H1 (cell line): ENCODE results near the gene EMC10. TPM values are rescaled to one million over a fixed set of nuclear protein-coding genes. Genes with fewer than 3 reads are reported as not detected.

Experiments
- CTCF ChIA-PET: fragments of 300-600 bp; sonication (Branson Sonifier 250); formaldehyde crosslinking; loops from one replicate; lab custom pipeline; 2021; ENCODE audit not compliant: partially characterized antibody; lab: Charles Lee
- POLR2A ChIA-PET: fragments of 300-600 bp; sonication (Branson Sonifier 250); formaldehyde crosslinking; loops from one replicate; lab custom pipeline; 2021; ENCODE audit warnings: inconsistent platforms; ENCODE audit not compliant: partially characterized antibody; lab: Charles Lee
- DNase-seq, 2 experiments: peaks; one replicate each; pipeline versions ENCODE4 v3.0.0 to v3.0.0-alpha.2; 2010 to 2022; ENCODE audit warnings: low spot score in 2 of 2, low read depth in 1 of 2, mixed read lengths in 1 of 2
- FAIRE-seq: peaks from 2 replicates; lab custom pipeline; 2011; peaks lifted over from hg19 to GRCh38; lab: Jason Lieb, UNC
- H2AFZ ChIP-seq: 2 replicates; pipeline ENCODE4 v1.8.1; 2012; ENCODE audit warnings: low read length, inconsistent platforms
- H2AK5ac ChIP-seq: 2 replicates; pipeline ENCODE4 v1.6.1; 2013; ENCODE audit warnings: low read depth, low read length
- H2BK120ac ChIP-seq: replicated peaks from 2 replicates; pipeline ENCODE3; 2013; ENCODE audit warnings: low read depth, low read length, inconsistent platforms
- H2BK12ac ChIP-seq: 2 replicates; pipeline ENCODE4 v1.6.1; 2013; ENCODE audit warnings: low read depth, low read length
- H2BK15ac ChIP-seq: 2 replicates; pipeline ENCODE4 v1.6.1; 2013; ENCODE audit warnings: low read length
- H2BK20ac ChIP-seq: 2 replicates; pipeline ENCODE4 v1.6.1; 2013; ENCODE audit warnings: low read length
- H2BK5ac ChIP-seq: 2 replicates; pipeline ENCODE4 v1.6.1; 2013; ENCODE audit warnings: low read depth, low read length
- H3K14ac ChIP-seq: 2 replicates; pipeline ENCODE4 v1.6.1; 2013; ENCODE audit warnings: inconsistent platforms; ENCODE audit not compliant: insufficient read length
- H3K18ac ChIP-seq: 2 replicates; pipeline ENCODE4 v1.6.1; 2013; ENCODE audit warnings: low read length; ENCODE audit errors: extremely low read depth
- H3K23ac ChIP-seq: 2 replicates; pipeline ENCODE4 v1.6.1; 2013; ENCODE audit warnings: inconsistent platforms; ENCODE audit not compliant: insufficient read length
- H3K23me2 ChIP-seq: 2 replicates; pipeline ENCODE4 v1.6.1; 2013; ENCODE audit warnings: low read depth, low read length
- H3K27ac ChIP-seq: 2 replicates; pipeline ENCODE4 v1.6.1; 2011; ENCODE audit warnings: low read depth, low read length, inconsistent platforms
- H3K27me3 ChIP-seq, 4 experiments: replicated peaks in 1 of 4; 1 replicate in 1 of 4; 2 replicates in 3 of 4; pipeline versions ENCODE4 v1.6.1 to v1.8.1; 2011 to 2013; ENCODE audit warnings: low read length in 3 of 4, mild to moderate bottlenecking in 3 of 4, inconsistent platforms in 2 of 4, mixed read lengths in 2 of 4, moderate library complexity in 1 of 4; ENCODE audit not compliant: control insufficient read depth in 3 of 4, insufficient read depth in 3 of 4; ENCODE audit errors: extremely low read depth in 1 of 4
- H3K36me3 ChIP-seq, 4 experiments: 2 replicates each; pipeline versions ENCODE4 v1.6.1 to v1.8.1; 2011 to 2013; ENCODE audit warnings: mild to moderate bottlenecking in 4 of 4, low read length in 3 of 4, moderate library complexity in 2 of 4, control low read depth in 1 of 4, inconsistent platforms in 1 of 4; ENCODE audit not compliant: insufficient read depth in 4 of 4, control insufficient read depth in 2 of 4
- H3K4ac ChIP-seq: replicated peaks from 2 replicates; pipeline ENCODE3; 2013; ENCODE audit warnings: low read length, low read depth, mixed read lengths, inconsistent platforms; ENCODE audit not compliant: insufficient read length
- H3K4me1 ChIP-seq, 4 experiments: replicated peaks in 1 of 4; 1 replicate in 1 of 4; 2 replicates in 3 of 4; pipeline versions ENCODE4 v1.6.1 to v1.8.1; 2011 to 2013; ENCODE audit warnings: low read length in 3 of 4, inconsistent platforms in 2 of 4, mixed read lengths in 1 of 4; ENCODE audit not compliant: insufficient read depth in 4 of 4, control insufficient read depth in 3 of 4
- H3K4me2 ChIP-seq, 2 experiments: 2 replicates each; pipeline versions ENCODE4 v1.6.1 to v1.8.1; 2011 to 2013; ENCODE audit warnings: low read depth in 2 of 2, low read length in 2 of 2, control low read depth in 1 of 2, inconsistent platforms in 1 of 2, mild to moderate bottlenecking in 1 of 2; ENCODE audit not compliant: insufficient read depth in 1 of 2
- H3K4me3 ChIP-seq, 4 experiments: fragments of 200-600, 300-600 bp in 1 of 4; sonication (generic), shearing (Covaris generic), sonication (Bioruptor Twin) in 1 of 4; 2 replicates each; pipeline versions ENCODE4 v1.5.1 to v1.8.1; 2011 to 2016; ENCODE audit warnings: low read length in 4 of 4, low read depth in 3 of 4, control low read depth in 2 of 4, inconsistent platforms in 2 of 4, mild to moderate bottlenecking in 2 of 4, mixed read lengths in 1 of 4, moderate library complexity in 1 of 4; ENCODE audit not compliant: insufficient read depth in 2 of 4; ENCODE audit errors: extremely low read depth in 1 of 4
- H3K56ac ChIP-seq: replicated peaks from 2 replicates; pipeline ENCODE3; 2013; ENCODE audit warnings: low read depth, mild to moderate bottlenecking, mixed read lengths, low read length, inconsistent platforms; ENCODE audit not compliant: insufficient read length
- H3K79me1 ChIP-seq: 2 replicates; pipeline ENCODE4 v1.6.1; 2013; ENCODE audit warnings: low read depth, low read length, control low read depth
- H3K79me2 ChIP-seq, 2 experiments: 2 replicates each; pipeline versions ENCODE4 v1.6.1 to v1.8.1; 2012 to 2013; ENCODE audit warnings: low read length in 2 of 2, mild to moderate bottlenecking in 2 of 2, inconsistent platforms in 1 of 2; ENCODE audit not compliant: insufficient read depth in 2 of 2, control insufficient read depth in 1 of 2
- H3K9ac ChIP-seq, 4 experiments: replicated peaks in 1 of 4; 1 replicate in 1 of 4; 2 replicates in 3 of 4; pipeline versions ENCODE4 v1.6.1 to v1.8.1; 2011 to 2013; ENCODE audit warnings: low read depth in 3 of 4, low read length in 3 of 4, control low read depth in 2 of 4, mild to moderate bottlenecking in 2 of 4, moderate library complexity in 2 of 4, inconsistent platforms in 1 of 4; ENCODE audit errors: extremely low read depth in 1 of 4
- H3K9me3 ChIP-seq, 2 experiments: 2 replicates each; pipeline versions ENCODE4 v1.6.1 to v1.8.1; 2012 to 2013; ENCODE audit warnings: mild to moderate bottlenecking in 2 of 2, moderate library complexity in 2 of 2, control low read depth in 1 of 2, inconsistent platforms in 1 of 2, low read depth in 1 of 2, low read length in 1 of 2, mixed read lengths in 1 of 2; ENCODE audit not compliant: insufficient read depth in 2 of 2
- H4K20me1 ChIP-seq, 2 experiments: replicated peaks in 1 of 2; 2 replicates each; pipeline versions ENCODE3 to v1.8.1; 2011 to 2013; ENCODE audit warnings: inconsistent platforms in 2 of 2, low read length in 2 of 2, mild to moderate bottlenecking in 1 of 2; ENCODE audit not compliant: insufficient read depth in 2 of 2, control insufficient read depth in 1 of 2
- H4K5ac ChIP-seq: 2 replicates; pipeline ENCODE4 v1.6.1; 2013; ENCODE audit warnings: low read length, low read depth, mixed read lengths, inconsistent platforms; ENCODE audit not compliant: insufficient read length
- H4K8ac ChIP-seq: 2 replicates; pipeline ENCODE4 v1.8.0; 2013; ENCODE audit warnings: mild to moderate bottlenecking, moderate library complexity, low read length, inconsistent platforms; ENCODE audit not compliant: insufficient read depth; ENCODE audit errors: extremely low read depth
- H4K91ac ChIP-seq: replicated peaks from 2 replicates; pipeline ENCODE3; 2013; ENCODE audit warnings: low read length, mixed read lengths, inconsistent platforms; ENCODE audit not compliant: insufficient read length
- ATF2 ChIP-seq: IDR thresholded peaks from 2 replicates; pipeline ENCODE4 v1.6.1; 2012; ENCODE audit warnings: low read length, inconsistent platforms
- CBX8 ChIP-seq: fragments of 300-800, 300-1000 bp; sonication (generic); IDR thresholded peaks from 2 replicates; pipeline ENCODE4 v1.7.1; 2016; ENCODE audit warnings: low read depth, low read length, borderline replicate concordance
- CEBPB ChIP-seq: IDR thresholded peaks from 2 replicates; pipeline ENCODE4 v1.6.1; 2012; ENCODE audit warnings: low read depth, low read length
- CREB1 ChIP-seq: IDR thresholded peaks from 2 replicates; pipeline ENCODE4 v1.6.1; 2012; ENCODE audit warnings: inconsistent platforms
- HDAC6 ChIP-seq: IDR thresholded peaks from one replicate; pipeline ENCODE4 v1.7.1; 2012; ENCODE audit warnings: low read depth, mild to moderate bottlenecking, inconsistent platforms, low read length, moderate library complexity
- JUND ChIP-seq: IDR thresholded peaks from 2 replicates; pipeline ENCODE4 v1.6.1; 2011; ENCODE audit warnings: mild to moderate bottlenecking, improper control_type of control experiment, low read length
- KDM1A ChIP-seq: fragments of 200-600, 300-600 bp; sonication (generic); IDR thresholded peaks from 2 replicates; pipeline ENCODE4 v1.7.1; 2016; ENCODE audit warnings: mild to moderate bottlenecking, low read length, borderline replicate concordance
- POU5F1 ChIP-seq: IDR thresholded peaks from 2 replicates; pipeline ENCODE4 v1.6.1; 2011; ENCODE audit warnings: low read depth, mild to moderate bottlenecking, low read length, moderate library complexity
- RAD21 ChIP-seq, 2 experiments: IDR thresholded peaks in 1 of 2; conservative IDR thresholded peaks in 1 of 2; 2 replicates each; pipeline ENCODE4 v1.6.1; 2011; ENCODE audit warnings: low read depth in 2 of 2, low read length in 2 of 2, improper control_type of control experiment in 1 of 2, inconsistent platforms in 1 of 2, mild to moderate bottlenecking in 1 of 2, moderate library complexity in 1 of 2
- TAF7 ChIP-seq: optimal IDR thresholded peaks from 2 replicates; pipeline ENCODE3; 2011; ENCODE audit warnings: low read depth, mild to moderate bottlenecking, inconsistent platforms, low read length, moderate library complexity, borderline replicate concordance
- WGBS, 2 experiments: shearing (Covaris generic) in 1 of 2; methylation state at CpG; one replicate each; pipeline versions ENCODE4 v1.1.6 to v1.1.7; 2013 to 2015; ENCODE audit warnings: low lambda C conversion rate in 2 of 2, mixed read lengths in 2 of 2, inconsistent platforms in 1 of 2, low coverage in 1 of 2, missing lambda C conversion rate in 1 of 2; ENCODE audit not compliant: insufficient replicate concordance in 2 of 2, insufficient coverage in 1 of 2, insufficient read length in 1 of 2; ENCODE audit errors: extremely low coverage in 1 of 2, missing lambda C conversion rate in 1 of 2; 5-methylcytosine and 5-hydroxymethylcytosine counted together
- polyA plus RNA-seq, 7 experiments: library from polyadenylated mRNA; depleted of rRNA in 3 of 7; stranded (reverse) in 5 of 7; unstranded in 2 of 7; fragments of >200 nt in 5 of 7; fragments of 200-250 nt in 2 of 7; gene quantifications; 1 replicate in 5 of 7; 2 replicates in 1 of 7; 4 replicates in 1 of 7; pipeline versions ENCODE4 v1.2.1 to v1.2.3, GENCODE V29; 2011 to 2013; ENCODE audit warnings: missing spikeins in 2 of 7, mixed read lengths in 2 of 7
- total RNA-seq: library from RNA; stranded (reverse); fragmentation: NEBNext Ultra II Directional; extraction: Animal tissue kit (Norgen Biotek cat#: 25700); gene quantifications from 2 replicates; pipeline ENCODE4 v1.2.1, GENCODE V29; 2021

EMC10 gene
- total and polyA plus RNA-seq, 2 of the 8 experiments (the other 6 are each of a cell fraction or from before 2014, with no cell fraction given), result 77.6 to 103 TPM

DNA sequence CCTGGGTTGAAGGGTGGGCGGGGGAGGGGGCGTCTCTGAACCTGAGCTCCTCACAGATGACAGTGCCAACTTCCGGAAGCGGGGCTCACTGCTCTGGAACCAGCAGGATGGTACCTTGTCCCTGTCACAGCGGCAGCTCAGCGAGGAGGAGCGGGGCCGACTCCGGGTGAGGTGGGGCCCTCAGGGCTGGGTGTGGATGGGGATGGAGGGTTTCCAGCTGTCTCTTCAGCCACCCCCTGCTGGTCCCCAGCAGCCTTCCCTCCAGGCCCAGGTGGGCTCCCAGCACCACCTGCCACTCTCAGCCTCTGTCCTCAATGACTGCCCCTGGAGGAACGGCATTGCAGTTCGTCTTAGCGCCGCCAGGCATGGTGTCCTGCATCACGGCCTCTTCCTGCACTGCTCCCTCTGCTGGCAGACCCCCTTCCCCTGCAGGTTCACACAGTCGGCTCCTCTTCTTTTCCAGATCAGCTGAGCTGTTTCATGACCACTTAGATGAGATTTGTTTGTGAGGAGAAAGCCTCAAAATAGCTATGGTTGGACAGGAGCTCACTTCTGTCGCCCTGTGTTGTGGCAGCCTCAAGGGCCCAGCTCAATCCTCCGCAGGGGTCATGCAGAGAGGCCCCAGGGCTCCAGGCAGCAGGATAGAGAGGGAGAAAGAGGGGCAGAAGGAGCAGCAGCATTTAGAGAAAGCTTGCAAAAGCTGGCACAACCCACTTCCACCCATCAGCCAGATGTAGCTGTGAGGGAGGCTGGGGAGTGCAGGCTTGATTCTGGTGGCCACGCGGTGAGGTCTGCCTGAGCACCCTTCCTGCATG, 2.8 kb downstream of the EMC10 start:
- H3K27ac ChIP-seq, result no peak overlapping the region
- H3K9me3 ChIP-seq, result peaks cover 3 to 6% of the 10 kb centered on the region in 2 experiments; a peak in 3 of 4 replicates
- H3K23me2 ChIP-seq, result peaks cover 2% of the 10 kb centered on the region; the same call in 1 of the 2 replicates
- no peak overlapping the region for H3K4me3 ChIP-seq
- no peak overlapping the region for H4K91ac ChIP-seq
- no peaks in the 10 kb centered on the region; a peak in 1 of 7 replicates for H3K27me3 ChIP-seq
- H4K20me1 ChIP-seq, result peaks cover 7 to 8% of the 10 kb centered on the region in 2 experiments
- no peak overlapping the region for H2BK12ac ChIP-seq
- ChIA-PET POLR2A (interaction anchor here (0.7 to 2.5 kb wide), 13 partner anchors 11 to 146 kb away, joined by 3 to 8 read pairs (median 3); partner anchors contain the start of genes JOSD2, NR1H2 and POLD1), CTCF (interaction anchor here (0.9 to 2.6 kb wide), 32 partner anchors 9 to 300 kb away, joined by 3 to 18 read pairs (median 5); partner anchors contain the start of gene JOSD2)
- H4K8ac ChIP-seq, result no peak overlapping the region
- no peaks in the 10 kb centered on the region for H3K4me1 ChIP-seq
- H2BK15ac ChIP-seq, result no peak overlapping the region
- H2BK5ac ChIP-seq, result no peak overlapping the region
- no peak overlapping the region for H2BK120ac ChIP-seq
- H3K4ac ChIP-seq, result no peak overlapping the region
- H2AK5ac ChIP-seq, result no peak overlapping the region
- H3K4me2 ChIP-seq, result no peak overlapping the region
- FAIRE-seq (peak; percentile 72), DNase-seq (peak in 1 of 2 experiments; percentile 82)
- no peak overlapping the region for H3K9ac ChIP-seq
- no peak overlapping the region for H4K5ac ChIP-seq
- peaks cover 10% of the 10 kb centered on the region for H3K79me1 ChIP-seq
- H3K56ac ChIP-seq, result no peak overlapping the region
- H3K36me3 ChIP-seq, result peaks cover 2 to 51% (median 12%) of the 10 kb centered on the region in 4 experiments; a peak in 6 of 8 replicates
- no peak overlapping the region for H3K23ac ChIP-seq
- H2BK20ac ChIP-seq, result no peak overlapping the region
- no peak overlapping the region for H2AFZ ChIP-seq
- WGBS, 2 experiments, result 88% methylated on average over 12 of the region's 19 CpGs; no CpG with 5 or more reads in 1 of the 2 experiments
- no peak overlapping the region for H3K14ac ChIP-seq
- peaks cover 4 to 16% of the 10 kb centered on the region in 2 experiments; a peak in 3 of 4 replicates for H3K79me2 ChIP-seq
- no peak overlapping the region for H3K18ac ChIP-seq
- TF ChIP-seq KDM1A (no peak), CEBPB (no peak), RAD21 (IDR thresholded peaks at IDR 0.05 in 1 of 2, conservative IDR thresholded peaks at IDR 0.05 in 1 of 2; ENCODE audit: low read depth in 2 of 2, low read length in 2 of 2) (peak; percentile 47 to 56; a peak in 3 of 4 replicates), ATF2 (no peak), HDAC6 (no peak), JUND (no peak), POU5F1 (no peak), CREB1 (peak; percentile 55), CBX8 (no peak), TAF7 (no peak)
